HEK293 (cell line): ENCODE data around the gene UBA52.

Source experiments
- CTCF ChIA-PET: fragments of 350-600 bp; formaldehyde crosslinking; extraction: SDS; loops from one replicate; lab custom pipeline; 2021; ENCODE audit warnings: antibody characterized with exemption; lab: Yijun Ruan, JAX
- POLR2A ChIA-PET: fragments of 300-600 bp; formaldehyde crosslinking; extraction: SDS; loops from one replicate; lab custom pipeline; 2020; ENCODE audit warnings: antibody characterized with exemption, inconsistent platforms; lab: Yijun Ruan, JAX
- H3K27ac ChIP-seq: fragments of 200-500 bp; sonication (Bioruptor generic); 2 replicates; pipeline ENCODE4 v1.5.1; 2014; ENCODE audit warnings: low read depth, low read length, control low read depth, inconsistent platforms; ENCODE audit errors: extremely low read depth
- H3K36me3 ChIP-seq, 2 experiments: fragments of 200-500 bp in 1 of 2; sonication (Bioruptor generic) in 1 of 2; 1 replicate in 1 of 2; 2 replicates in 1 of 2; pipeline ENCODE4 v1.5.1; 2014 to 2017; ENCODE audit warnings: inconsistent platforms in 2 of 2, low read length in 2 of 2; ENCODE audit not compliant: control insufficient read depth in 2 of 2, insufficient read depth in 1 of 2
- H3K4me1 ChIP-seq: fragments of 200-500 bp; sonication (Bioruptor generic); 2 replicates; pipeline ENCODE4 v1.5.1; 2014; ENCODE audit warnings: mild to moderate bottlenecking, low read length, inconsistent platforms; ENCODE audit not compliant: control insufficient read depth, insufficient read depth
- H3K4me3 ChIP-seq: 2 replicates; pipeline ENCODE4 v1.5.1; 2011; ENCODE audit warnings: low read depth, mild to moderate bottlenecking, control low read depth, low read length, moderate library complexity
- H3K9me3 ChIP-seq: fragments of 200-500 bp; sonication (Bioruptor generic); 2 replicates; pipeline ENCODE4 v1.5.1; 2014; ENCODE audit warnings: low read depth, low read length, inconsistent platforms; ENCODE audit not compliant: control insufficient read depth, insufficient read depth
- BCL11B ChIP-seq: fragments of 450-650 bp; formaldehyde crosslinking; IDR thresholded peaks from 2 replicates; pipeline ENCODE4 v1.5.1; 2016; ENCODE audit warnings: low read depth, missing biosample characterization, missing genetic modification characterization
- GLI2 ChIP-seq: fragments of 450-650 bp; formaldehyde crosslinking; IDR thresholded peaks from 2 replicates; pipeline ENCODE4; 2017; ENCODE audit warnings: missing biosample characterization, missing genetic modification characterization, low read depth, borderline replicate concordance
- IKZF3 ChIP-seq: fragments of 450-650 bp; IDR thresholded peaks from 2 replicates; pipeline ENCODE4 v1.5.0; 2018; ENCODE audit warnings: missing biosample characterization, mild to moderate bottlenecking, missing genetic modification characterization, moderate library complexity
- KLF8 ChIP-seq: fragments of 450-650 bp; formaldehyde crosslinking; IDR thresholded peaks from 2 replicates; pipeline ENCODE4 v1.5.1; 2016; ENCODE audit warnings: missing biosample characterization, missing genetic modification characterization
- PRDM1 ChIP-seq: fragments of 450-650 bp; formaldehyde crosslinking; IDR thresholded peaks from 2 replicates; pipeline ENCODE4; 2016; ENCODE audit warnings: missing biosample characterization, missing genetic modification characterization
- SP3 ChIP-seq: fragments of 450-650 bp; formaldehyde crosslinking; IDR thresholded peaks from 2 replicates; pipeline ENCODE4 v1.5.1; 2016; ENCODE audit warnings: missing biosample characterization, missing genetic modification characterization
- TCF7L2 ChIP-seq: IDR thresholded peaks from 2 replicates; pipeline ENCODE4 v1.6.1; 2011; ENCODE audit warnings: low read depth, mild to moderate bottlenecking, inconsistent platforms, low read length, moderate library complexity, borderline replicate concordance
- ZBTB17 ChIP-seq: fragments of 450-650 bp; formaldehyde crosslinking; IDR thresholded peaks from 2 replicates; pipeline ENCODE4 v1.5.1; 2016; ENCODE audit warnings: missing biosample characterization, missing genetic modification characterization
- ZBTB26 ChIP-seq: fragments of 450-650 bp; formaldehyde crosslinking; optimal IDR thresholded peaks from 2 replicates; pipeline ENCODE3; 2016; ENCODE audit warnings: missing biosample characterization, mild to moderate bottlenecking, missing genetic modification characterization
- ZBTB48 ChIP-seq: fragments of 450-650 bp; formaldehyde crosslinking; IDR thresholded peaks from 2 replicates; pipeline ENCODE4 v1.5.1; 2016; ENCODE audit warnings: missing biosample characterization, missing genetic modification characterization
- ZBTB7A ChIP-seq: fragments of 450-650 bp; formaldehyde crosslinking; IDR thresholded peaks from 2 replicates; pipeline ENCODE4 v1.5.1; 2016; ENCODE audit warnings: low read depth, missing biosample characterization, missing genetic modification characterization
- ZFP37 ChIP-seq: fragments of 450-650 bp; formaldehyde crosslinking; IDR thresholded peaks from 2 replicates; pipeline ENCODE4 v1.5.1; 2016; ENCODE audit warnings: missing biosample characterization, missing genetic modification characterization
- ZNF138 ChIP-seq: fragments of 450-650 bp; formaldehyde crosslinking; IDR thresholded peaks from 2 replicates; pipeline ENCODE4 v1.5.1; 2016; ENCODE audit warnings: missing biosample characterization, missing genetic modification characterization, borderline replicate concordance
- ZNF140 ChIP-seq: fragments of 450-650 bp; formaldehyde crosslinking; IDR thresholded peaks from 2 replicates; pipeline ENCODE4 v1.5.1; 2016; ENCODE audit warnings: missing biosample characterization, missing genetic modification characterization
- ZNF184 ChIP-seq: fragments of 450-650 bp; IDR thresholded peaks from 2 replicates; pipeline ENCODE4 v1.5.1; 2018; ENCODE audit warnings: missing biosample characterization, mild to moderate bottlenecking, missing genetic modification characterization
- ZNF19 ChIP-seq: fragments of 450-650 bp; formaldehyde crosslinking; IDR thresholded peaks from 2 replicates; pipeline ENCODE4; 2016; ENCODE audit warnings: missing biosample characterization, missing genetic modification characterization, low read depth
- ZNF223 ChIP-seq: fragments of 450-650 bp; formaldehyde crosslinking; IDR thresholded peaks from 2 replicates; pipeline ENCODE4 v1.5.1; 2016; ENCODE audit warnings: missing biosample characterization, missing genetic modification characterization
- ZNF366 ChIP-seq: fragments of 450-650 bp; formaldehyde crosslinking; conservative IDR thresholded peaks from 2 replicates; pipeline ENCODE4 v1.5.1; 2016; ENCODE audit warnings: missing biosample characterization, missing genetic modification characterization
- ZNF37A ChIP-seq: fragments of 450-650 bp; IDR thresholded peaks from 2 replicates; pipeline ENCODE4 v1.5.1; 2018; ENCODE audit warnings: missing biosample characterization, missing genetic modification characterization
- ZNF391 ChIP-seq: fragments of 450-650 bp; formaldehyde crosslinking; IDR thresholded peaks from 2 replicates; pipeline ENCODE4 v1.5.1; 2016; ENCODE audit warnings: low read depth, missing biosample characterization, missing genetic modification characterization, borderline replicate concordance
- ZNF426 ChIP-seq: fragments of 450-650 bp; formaldehyde crosslinking; IDR thresholded peaks from 2 replicates; pipeline ENCODE4 v1.5.1; 2017; ENCODE audit warnings: missing biosample characterization, missing genetic modification characterization, mild to moderate bottlenecking, inconsistent platforms, moderate library complexity
- ZNF596 ChIP-seq: fragments of 450-650 bp; IDR thresholded peaks from 2 replicates; pipeline ENCODE4 v1.5.0; 2018; ENCODE audit warnings: missing biosample characterization, mild to moderate bottlenecking, missing genetic modification characterization, moderate library complexity
- ZNF626 ChIP-seq: fragments of 450-650 bp; sonication (Bioruptor Pico); formaldehyde crosslinking; IDR thresholded peaks from 2 replicates; pipeline ENCODE4 v1.5.1; 2018; ENCODE audit warnings: missing biosample characterization, missing genetic modification characterization, inconsistent platforms
- ZNF639 ChIP-seq: fragments of 450-650 bp; formaldehyde crosslinking; IDR thresholded peaks from 2 replicates; pipeline ENCODE4 v1.5.1; 2016; ENCODE audit warnings: missing biosample characterization, missing genetic modification characterization
- ZNF664 ChIP-seq: fragments of 450-650 bp; formaldehyde crosslinking; IDR thresholded peaks from 2 replicates; pipeline ENCODE4 v1.5.1; 2016; ENCODE audit warnings: missing biosample characterization, missing genetic modification characterization
- ZXDB ChIP-seq: fragments of 450-650 bp; formaldehyde crosslinking; IDR thresholded peaks from 2 replicates; pipeline ENCODE4 v1.5.1; 2016; ENCODE audit warnings: missing biosample characterization, missing genetic modification characterization
- TF ChIP-seq, protein P1 (sequence below): fragments of 450-650 bp; formaldehyde crosslinking; IDR thresholded peaks from 2 replicates; pipeline ENCODE4 v1.5.1; 2016; ENCODE audit warnings: missing biosample characterization, missing genetic modification characterization
- TF ChIP-seq, protein P2 (sequence below): fragments of 450-650 bp; formaldehyde crosslinking; IDR thresholded peaks from 2 replicates; pipeline ENCODE4 v1.5.1; 2016; ENCODE audit warnings: missing biosample characterization, missing genetic modification characterization

Gene UBA52

DNA sequence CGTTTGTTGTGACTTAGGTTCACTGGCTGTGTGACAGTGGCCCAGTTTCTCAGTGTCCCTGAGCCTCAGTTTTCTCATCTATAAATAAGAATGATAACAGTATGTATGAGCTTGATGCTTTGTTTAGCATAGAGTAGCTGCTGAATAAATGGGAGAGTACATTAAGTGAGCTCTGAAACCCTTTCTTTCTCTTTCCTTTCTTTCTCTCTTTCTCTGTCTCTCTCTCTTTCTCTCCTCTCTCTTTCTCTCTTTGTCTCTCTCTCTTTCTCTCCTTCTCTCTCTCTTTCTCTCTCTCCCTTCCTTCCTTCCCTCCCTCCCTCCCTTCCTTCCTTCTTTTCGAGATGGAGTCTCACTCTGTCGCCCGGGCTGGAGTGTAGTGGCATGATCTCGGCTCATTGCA lies 12.0 kb upstream of the UBA52 start:
- ChIA-PET POLR2A (interaction anchor here (4.9 kb wide), 1 partner anchor 11 kb away, joined by 62 read pairs; the partner anchor contains the start of gene UBA52), CTCF (interaction anchor here (0.7 to 1.1 kb wide), 2 partner anchors 40 to 41 kb away, joined by 3 to 4 read pairs; no protein-coding TSS in a partner anchor)
- Histone ChIP-seq H3K4me1 (no peaks in the 10 kb centered on the region), H3K4me3 (no peak overlapping the region), H3K36me3 (peaks cover 12 to 36% of the 10 kb centered on the region in 2 experiments; a peak in 2 of 3 replicates), H3K9me3 (no peaks in the 10 kb centered on the region)
- TF ChIP-seq ZNF366 (tag by site-specific recombination) (peak; percentile 85), PRDM1 (tag by site-specific recombination) (peak; percentile 95), ZNF664 (tag by site-specific recombination) (peak; percentile 91), BCL11B (tag by site-specific recombination) (no peak), ZNF596 (tag by site-specific recombination) (peak; percentile 84)
- TF ChIP-seq, all 188 proteins: peak for 4
- peak overlapping the region; percentile 28; the same call in 1 of the 2 replicates for H3K27ac ChIP-seq

DNA sequence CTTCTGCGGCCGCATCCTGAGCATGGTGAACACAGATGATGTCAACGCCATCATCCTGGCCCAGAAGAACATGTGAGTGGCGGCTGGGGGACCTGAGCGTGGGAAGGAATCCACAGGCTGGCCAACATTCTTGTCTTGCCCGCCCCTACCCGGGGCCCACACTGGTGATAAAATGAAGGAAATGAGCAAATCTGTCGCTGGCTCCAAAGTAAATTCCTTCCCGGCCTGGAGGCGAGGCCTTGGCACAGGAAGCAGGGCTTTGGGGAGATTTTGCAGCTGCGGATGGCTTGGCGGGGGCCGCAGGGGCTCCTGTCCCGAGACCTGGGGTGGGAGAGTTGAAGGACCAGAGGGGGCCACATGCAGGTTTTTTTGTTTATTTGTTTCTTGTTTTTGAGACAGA lies 9.6 kb upstream of the UBA52 start:
- H3K27ac ChIP-seq, result no peak overlapping the region
- H3K4me3 ChIP-seq, result no peak overlapping the region
- no peaks in the 10 kb centered on the region for H3K9me3 ChIP-seq
- CTCF ChIA-PET, result no interaction called here
- H3K36me3 ChIP-seq, result peaks cover 26 to 57% of the 10 kb centered on the region in 2 experiments; a peak in 2 of 3 replicates
- TF ChIP-seq ZNF184 (tag by site-specific recombination) (no peak), TCF7L2 (no peak), ZBTB48 (no peak), ZNF138 (tag by site-specific recombination) (no peak), ZBTB17 (no peak), SP3 (tag by site-specific recombination) (no peak), IKZF3 (tag by site-specific recombination) (no peak), ZNF626 (tag by site-specific recombination) (no peak), ZNF639 (tag by site-specific recombination) (no peak)
- TF ChIP-seq, protein P1, sequence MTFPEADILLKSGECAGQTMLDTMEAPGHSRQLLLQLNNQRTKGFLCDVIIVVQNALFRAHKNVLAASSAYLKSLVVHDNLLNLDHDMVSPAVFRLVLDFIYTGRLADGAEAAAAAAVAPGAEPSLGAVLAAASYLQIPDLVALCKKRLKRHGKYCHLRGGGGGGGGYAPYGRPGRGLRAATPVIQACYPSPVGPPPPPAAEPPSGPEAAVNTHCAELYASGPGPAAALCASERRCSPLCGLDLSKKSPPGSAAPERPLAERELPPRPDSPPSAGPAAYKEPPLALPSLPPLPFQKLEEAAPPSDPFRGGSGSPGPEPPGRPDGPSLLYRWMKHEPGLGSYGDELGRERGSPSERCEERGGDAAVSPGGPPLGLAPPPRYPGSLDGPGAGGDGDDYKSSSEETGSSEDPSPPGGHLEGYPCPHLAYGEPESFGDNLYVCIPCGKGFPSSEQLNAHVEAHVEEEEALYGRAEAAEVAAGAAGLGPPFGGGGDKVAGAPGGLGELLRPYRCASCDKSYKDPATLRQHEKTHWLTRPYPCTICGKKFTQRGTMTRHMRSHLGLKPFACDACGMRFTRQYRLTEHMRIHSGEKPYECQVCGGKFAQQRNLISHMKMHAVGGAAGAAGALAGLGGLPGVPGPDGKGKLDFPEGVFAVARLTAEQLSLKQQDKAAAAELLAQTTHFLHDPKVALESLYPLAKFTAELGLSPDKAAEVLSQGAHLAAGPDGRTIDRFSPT, result no peak
- TF ChIP-seq, protein P2, sequence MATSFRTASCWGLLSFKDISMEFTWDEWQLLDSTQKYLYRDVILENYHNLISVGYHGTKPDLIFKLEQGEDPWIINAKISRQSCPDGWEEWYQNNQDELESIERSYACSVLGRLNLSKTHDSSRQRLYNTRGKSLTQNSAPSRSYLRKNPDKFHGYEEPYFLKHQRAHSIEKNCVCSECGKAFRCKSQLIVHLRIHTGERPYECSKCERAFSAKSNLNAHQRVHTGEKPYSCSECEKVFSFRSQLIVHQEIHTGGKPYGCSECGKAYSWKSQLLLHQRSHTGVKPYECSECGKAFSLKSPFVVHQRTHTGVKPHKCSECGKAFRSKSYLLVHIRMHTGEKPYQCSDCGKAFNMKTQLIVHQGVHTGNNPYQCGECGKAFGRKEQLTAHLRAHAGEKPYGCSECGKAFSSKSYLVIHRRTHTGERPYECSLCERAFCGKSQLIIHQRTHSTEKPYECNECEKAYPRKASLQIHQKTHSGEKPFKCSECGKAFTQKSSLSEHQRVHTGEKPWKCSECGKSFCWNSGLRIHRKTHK (tag by site-specific recombination), result no peak
- TF ChIP-seq, all 188 proteins: peak for 0
- POLR2A ChIA-PET, result interaction anchor here (4.9 kb wide), 1 partner anchor 9 kb away, joined by 62 read pairs; the partner anchor contains the start of gene UBA52
- H3K4me1 ChIP-seq, result no peaks in the 10 kb centered on the region

DNA sequence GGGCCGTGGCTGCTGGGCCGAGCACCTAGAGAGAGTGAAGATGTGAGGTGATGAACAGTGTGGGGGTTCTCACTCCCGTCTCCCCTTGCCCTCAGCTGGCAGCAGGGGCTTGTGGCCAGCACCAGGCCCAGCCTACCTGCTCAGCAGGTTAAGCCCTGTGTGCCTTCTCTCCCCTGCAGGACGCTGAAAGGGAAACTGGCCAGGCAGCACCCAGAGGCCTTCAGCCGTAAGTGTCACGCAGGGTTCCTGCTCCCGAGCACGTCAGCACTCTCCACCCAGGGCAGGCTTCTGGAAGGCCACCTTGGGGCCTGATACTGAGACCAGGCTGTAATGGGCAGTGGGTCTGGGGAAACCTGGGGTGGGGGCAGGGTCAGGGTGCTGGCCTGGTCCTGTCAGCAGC lies 4.7 kb upstream of the UBA52 start:
- Histone ChIP-seq H3K4me3 (no peak overlapping the region), H3K4me1 (no peaks in the 10 kb centered on the region), H3K9me3 (no peaks in the 10 kb centered on the region), H3K27ac (no peak overlapping the region), H3K36me3 (peaks cover 32 to 77% of the 10 kb centered on the region in 2 experiments; a peak in 2 of 3 replicates)
- CTCF ChIA-PET, result no interaction called here
- POLR2A ChIA-PET, result no interaction called here
- TF ChIP-seq ZNF138 (tag by site-specific recombination) (no peak), ZNF426 (no peak), ZNF19 (no peak), ZBTB7A (no peak), ZBTB26 (tag by site-specific recombination) (no peak), ZFP37 (no peak), ZNF223 (no peak), ZNF37A (no peak), ZNF391 (tag by site-specific recombination) (no peak), ZNF140 (tag by site-specific recombination) (no peak), ZXDB (no peak), KLF8 (tag by site-specific recombination) (no peak), GLI2 (tag by site-specific recombination) (no peak)
